ENCODE results near the gene STEAP2.

The STEAP2 gene

GRCh38 chr7:90270431-90271178 is 59.1 kb downstream of the STEAP2 start:
- no peak for DNase-seq (ENCODE audit: low read depth)

GRCh38 chr7:90271753-90272152 is 60.2 kb downstream of the STEAP2 start:
- DNase-seq (ENCODE audit: low read depth): no peak

GRCh38 chr7:90272242-90272641 is 60.7 kb downstream of the STEAP2 start:
- no peak for DNase-seq (ENCODE audit: low read depth)

GRCh38 chr7:90274161-90274560 is 62.6 kb downstream of the STEAP2 start:
- no peak for DNase-seq (ENCODE audit: low read depth)

DNA sequence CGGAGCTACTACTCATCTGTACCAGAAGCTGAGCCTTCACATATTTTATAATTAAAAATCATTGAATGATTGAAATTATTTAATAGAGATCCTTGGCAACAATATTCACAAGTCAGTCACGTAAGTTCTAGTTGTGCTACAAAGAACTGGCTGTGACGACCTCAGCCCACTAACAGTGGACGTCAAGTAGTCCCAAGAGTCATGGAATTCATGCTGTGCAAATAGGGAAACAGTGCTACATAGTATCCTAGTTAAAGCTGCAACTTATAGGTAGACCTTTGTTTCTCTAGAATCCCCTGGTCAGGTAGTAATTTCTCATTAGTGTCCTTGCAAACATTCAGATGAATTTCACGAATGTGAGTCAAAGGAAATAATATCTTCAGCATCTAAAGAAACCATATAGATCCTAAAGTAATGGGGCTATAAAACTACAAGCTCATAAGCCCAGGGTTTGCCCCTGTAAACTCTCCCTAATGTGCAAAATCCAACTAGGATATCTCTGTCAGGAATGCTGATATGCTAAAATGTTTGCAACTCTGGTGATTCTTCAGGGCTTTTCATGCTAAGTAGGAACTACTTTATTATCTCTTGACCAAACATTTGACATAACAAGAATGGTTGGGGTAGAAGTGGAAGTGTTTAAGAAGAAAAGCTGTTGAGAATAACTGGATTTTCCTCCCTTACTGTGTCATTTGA is 64.6 kb downstream of the STEAP2 start:
- DNase-seq (ENCODE audit: low read depth): no peak
